ENCODE data around the gene SP2. TPM values are rescaled to one million over a fixed set of nuclear protein-coding genes. Genes with fewer than 3 reads are reported as not detected.

The SP2 gene
- total and polyA plus RNA-seq, 2 donors from 2014 or later, result 9.0 to 23.6 TPM

GRCh38 chr17:47894498-47895346, 1.3 kb upstream of the SP2 start:
- no peak for TF ChIP-seq CTCF (IDR thresholded peaks at IDR 0.05; ENCODE audit: borderline replicate concordance, extremely low read depth, insufficient read depth)
- Histone ChIP-seq H3K27me3 (ENCODE audit: control insufficient read depth, insufficient read depth, low read length) (no peaks in the 10 kb centered on the region), H3K36me3 (ENCODE audit: control insufficient read depth in 2 of 3, insufficient read depth in 3 of 3, low read length in 3 of 3) (peaks cover 0 to 4% (median 0%) of the 10 kb centered on the region in 3 donors), H3K9me3 (ENCODE audit: control insufficient read depth in 2 of 3, insufficient read depth in 1 of 3, low read length in 3 of 3) (no peaks in the 10 kb centered on the region), H3K4me1 (ENCODE audit: control insufficient read depth in 2 of 3, insufficient read depth in 2 of 3, low read depth in 1 of 3, low read length in 3 of 3) (peaks cover 2 to 17% (median 14%) of the 10 kb centered on the region in 3 donors), H3K4me3 (ENCODE audit: low read length in 3 of 3) (peak overlapping the region; percentile 90 to 98 (median 97)), H3K9ac (ENCODE audit: low read length in 3 of 3) (peak overlapping the region; percentile 88 to 96 (median 90)), H3K27ac (ENCODE audit: low read depth in 2 of 2, low read length in 2 of 2) (peak overlapping the region; percentile 90)
- intact Hi-C loops (cut with DNase I), result no loop called here
- no peak for DNase-seq
- FAIRE-seq, result no peak

- Histone ChIP-seq H3K27ac (ENCODE audit: low read depth in 2 of 2, low read length in 2 of 2) (peak overlapping the region; percentile 90), H3K9me3 (ENCODE audit: control insufficient read depth in 2 of 3, insufficient read depth in 1 of 3, low read length in 3 of 3) (no peaks in the 10 kb centered on the region), H3K36me3 (ENCODE audit: control insufficient read depth in 2 of 3, insufficient read depth in 3 of 3, low read length in 3 of 3) (peaks cover 0 to 4% (median 0%) of the 10 kb centered on the region in 3 donors), H3K4me1 (ENCODE audit: control insufficient read depth in 2 of 3, insufficient read depth in 2 of 3, low read depth in 1 of 3, low read length in 3 of 3) (peaks cover 2 to 17% (median 14%) of the 10 kb centered on the region in 3 donors), H3K9ac (ENCODE audit: low read length in 3 of 3) (peak overlapping the region; percentile 88 to 96 (median 90)), H3K27me3 (ENCODE audit: control insufficient read depth, insufficient read depth, low read length) (no peaks in the 10 kb centered on the region), H3K4me3 (ENCODE audit: low read length in 3 of 3) (peak overlapping the region; percentile 90 to 98 (median 97))
- no peak for TF ChIP-seq CTCF (IDR thresholded peaks at IDR 0.05; ENCODE audit: borderline replicate concordance, extremely low read depth, insufficient read depth)
- no peak for FAIRE-seq
- intact Hi-C loops (cut with DNase I), result no loop called here
- peak in 1 of 5 donors; percentile 60 for DNase-seq
Measured at GRCh38 chr17:47895347-47895855, 635 bp upstream of the SP2 start.

- H3K27me3 ChIP-seq (ENCODE audit: control insufficient read depth, insufficient read depth, low read length), result no peaks in the 10 kb centered on the region
- peaks cover 0 to 4% (median 0%) of the 10 kb centered on the region in 3 donors for H3K36me3 ChIP-seq (ENCODE audit: control insufficient read depth in 2 of 3, insufficient read depth in 3 of 3, low read length in 3 of 3)
- H3K9ac ChIP-seq (ENCODE audit: low read length in 3 of 3), result peak overlapping the region; percentile 63 to 100 (median 88)
- TF ChIP-seq CTCF (IDR thresholded peaks at IDR 0.05; ENCODE audit: borderline replicate concordance, extremely low read depth, insufficient read depth), result no peak
- peaks cover 2 to 17% (median 14%) of the 10 kb centered on the region in 3 donors for H3K4me1 ChIP-seq (ENCODE audit: control insufficient read depth in 2 of 3, insufficient read depth in 2 of 3, low read depth in 1 of 3, low read length in 3 of 3)
- H3K27ac ChIP-seq (ENCODE audit: low read depth in 2 of 2, low read length in 2 of 2), result peak overlapping the region; percentile 96 to 99
- intact Hi-C loops (cut with DNase I), result no loop called here
- no peaks in the 10 kb centered on the region for H3K9me3 ChIP-seq (ENCODE audit: control insufficient read depth in 2 of 3, insufficient read depth in 1 of 3, low read length in 3 of 3)
- H3K4me3 ChIP-seq (ENCODE audit: low read length in 3 of 3), result peak overlapping the region; percentile 79 to 96 (median 87)
- DNase-seq (no peak), FAIRE-seq (no peak)
Measured at GRCh38 chr17:47896672-47897490, 845 bp downstream of the SP2 start.

All from kidney (tissue), 14 donors.